ENCODE measurements around the gene PIK3C2A. TPM values are rescaled to one million over a fixed set of nuclear protein-coding genes. Genes with fewer than 3 reads are reported as not detected.
A peak's percentile ranks its signal among the peaks of the same experiment; 100 is the strongest.
"Not testable (repeated sequence)": the region's sequence is repeated elsewhere in the genome, so short reads cannot be mapped to it uniquely, and the experiment has no call there.

The PIK3C2A gene
- total RNA-seq, 4 donors from 2014 or later: 25.1 to 54.2 (median 32.4) TPM

DNA sequence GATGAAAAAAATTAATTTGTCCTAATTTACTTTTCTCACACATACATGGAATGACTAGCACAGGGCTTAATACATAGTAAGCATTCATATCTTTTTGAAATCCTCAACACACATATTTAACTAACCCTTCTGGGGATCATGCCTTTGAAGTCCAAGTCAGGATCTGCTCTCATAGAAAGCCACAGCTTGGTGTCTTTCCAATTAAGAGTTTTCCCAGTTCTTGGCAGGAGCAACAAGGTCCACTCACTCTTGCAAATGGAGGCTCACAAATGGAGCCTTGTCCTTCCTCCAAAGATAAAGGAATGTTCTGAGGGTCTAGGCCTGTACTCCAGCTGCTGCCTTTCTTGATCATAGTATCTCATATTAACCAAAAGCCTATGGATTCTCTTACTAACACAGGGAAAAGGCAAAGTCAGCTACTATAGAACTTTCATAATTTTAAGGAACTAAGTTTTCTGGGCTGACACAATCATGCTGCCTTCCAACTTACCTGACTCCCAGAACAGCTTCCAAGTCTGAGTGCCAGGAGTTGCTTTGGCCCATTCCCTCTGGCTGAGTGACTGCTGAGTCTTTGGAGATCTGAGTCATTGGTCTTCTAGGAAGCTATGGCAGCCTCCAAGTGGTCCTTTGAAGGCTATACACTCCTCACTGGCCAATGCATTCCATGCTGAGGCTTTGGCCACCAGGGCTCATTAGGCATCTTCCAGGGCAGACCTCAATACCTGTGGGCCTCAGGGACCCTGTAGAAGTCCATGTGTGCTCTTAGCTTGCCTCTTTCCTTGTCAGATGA, 43.0 kb upstream of the PIK3C2A start:
- Histone ChIP-seq H3K36me3 (no peaks in the 10 kb centered on the region), H3K4me1 (no peaks in the 10 kb centered on the region), H3K4me3 (no peak overlapping the region), H3K27ac (no peak overlapping the region), H3K9me3 (no peaks in the 10 kb centered on the region), H3K27me3 (no peaks in the 10 kb centered on the region)
- no peak for TF ChIP-seq POLR2A (IDR thresholded peaks at IDR 0.05)
- TF ChIP-seq, protein P1, sequence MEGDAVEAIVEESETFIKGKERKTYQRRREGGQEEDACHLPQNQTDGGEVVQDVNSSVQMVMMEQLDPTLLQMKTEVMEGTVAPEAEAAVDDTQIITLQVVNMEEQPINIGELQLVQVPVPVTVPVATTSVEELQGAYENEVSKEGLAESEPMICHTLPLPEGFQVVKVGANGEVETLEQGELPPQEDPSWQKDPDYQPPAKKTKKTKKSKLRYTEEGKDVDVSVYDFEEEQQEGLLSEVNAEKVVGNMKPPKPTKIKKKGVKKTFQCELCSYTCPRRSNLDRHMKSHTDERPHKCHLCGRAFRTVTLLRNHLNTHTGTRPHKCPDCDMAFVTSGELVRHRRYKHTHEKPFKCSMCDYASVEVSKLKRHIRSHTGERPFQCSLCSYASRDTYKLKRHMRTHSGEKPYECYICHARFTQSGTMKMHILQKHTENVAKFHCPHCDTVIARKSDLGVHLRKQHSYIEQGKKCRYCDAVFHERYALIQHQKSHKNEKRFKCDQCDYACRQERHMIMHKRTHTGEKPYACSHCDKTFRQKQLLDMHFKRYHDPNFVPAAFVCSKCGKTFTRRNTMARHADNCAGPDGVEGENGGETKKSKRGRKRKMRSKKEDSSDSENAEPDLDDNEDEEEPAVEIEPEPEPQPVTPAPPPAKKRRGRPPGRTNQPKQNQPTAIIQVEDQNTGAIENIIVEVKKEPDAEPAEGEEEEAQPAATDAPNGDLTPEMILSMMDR (IDR thresholded peaks at IDR 0.05): no peak
- DNase-seq: no peak
- intact Hi-C loops (cut with DNase I): no loop called here

DNA sequence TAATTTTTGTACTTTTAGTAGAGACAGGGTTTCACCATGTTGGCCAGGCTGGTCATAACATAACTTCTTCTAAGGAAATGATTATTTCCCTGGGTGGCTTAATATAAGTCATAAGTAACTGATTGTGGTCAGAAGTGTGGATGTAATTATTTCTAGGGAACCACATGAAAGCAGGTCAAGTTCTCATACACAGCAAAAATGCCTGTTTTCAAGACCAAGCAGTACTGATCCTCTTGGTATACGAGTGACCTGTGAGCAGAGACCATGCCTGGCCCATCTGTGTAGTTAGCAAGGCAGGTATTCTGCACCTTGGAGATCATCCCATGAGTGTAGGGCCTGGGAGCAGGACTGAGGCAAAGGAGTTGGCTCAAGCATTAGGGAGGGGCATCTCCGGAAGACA, 36.3 kb upstream of the PIK3C2A start:
- 50 to 70% methylated on average over 2 of the region's 2 CpGs for WGBS, 2 donors
- TF ChIP-seq, protein P1 (IDR thresholded peaks at IDR 0.05): no peak
- TF ChIP-seq POLR2A (IDR thresholded peaks at IDR 0.05): no peak

DNA sequence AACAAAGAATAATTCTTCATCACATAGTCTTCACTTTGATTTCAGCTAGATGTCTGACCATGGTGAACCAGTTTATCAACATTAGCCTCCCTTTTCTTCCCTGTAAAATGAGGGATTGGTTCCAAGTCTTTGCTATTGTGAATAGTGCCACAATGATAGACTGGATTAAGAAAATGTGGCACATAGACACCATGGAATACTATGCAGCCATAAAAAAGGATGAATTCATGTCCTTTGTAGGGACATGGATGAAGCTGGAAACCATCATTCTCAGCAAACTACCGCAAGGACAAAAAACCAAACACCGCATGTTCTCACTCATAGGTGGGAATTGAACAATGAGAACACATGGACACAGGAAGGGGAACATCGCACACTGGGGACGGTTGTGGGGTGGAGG, 35.2 kb upstream of the PIK3C2A start:
- H3K9me3 ChIP-seq; intact Hi-C loops (cut with DNase I); H3K4me3 ChIP-seq; DNase-seq; H3K27ac ChIP-seq; H3K27me3 ChIP-seq; H3K36me3 ChIP-seq: not testable (repeated sequence)
- WGBS, 2 donors: 92% methylated on average over 4 of the region's 4 CpGs
- peaks cover 3 to 16% (median 5%) of the 10 kb centered on the region in 3 donors for H3K4me1 ChIP-seq

More for the DNA sequence above, 36.3 kb upstream of the PIK3C2A start:
- H3K4me1 ChIP-seq: peaks cover 0 to 5% (median 2%) of the 10 kb centered on the region in 3 donors
- H3K27ac ChIP-seq: no peak overlapping the region
- no peaks in the 10 kb centered on the region for H3K36me3 ChIP-seq
- H3K27me3 ChIP-seq: no peaks in the 10 kb centered on the region
- H3K4me3 ChIP-seq: no peak overlapping the region
- intact Hi-C loops (cut with DNase I): no loop called here
- DNase-seq: no peak
- H3K9me3 ChIP-seq: no peaks in the 10 kb centered on the region

DNA sequence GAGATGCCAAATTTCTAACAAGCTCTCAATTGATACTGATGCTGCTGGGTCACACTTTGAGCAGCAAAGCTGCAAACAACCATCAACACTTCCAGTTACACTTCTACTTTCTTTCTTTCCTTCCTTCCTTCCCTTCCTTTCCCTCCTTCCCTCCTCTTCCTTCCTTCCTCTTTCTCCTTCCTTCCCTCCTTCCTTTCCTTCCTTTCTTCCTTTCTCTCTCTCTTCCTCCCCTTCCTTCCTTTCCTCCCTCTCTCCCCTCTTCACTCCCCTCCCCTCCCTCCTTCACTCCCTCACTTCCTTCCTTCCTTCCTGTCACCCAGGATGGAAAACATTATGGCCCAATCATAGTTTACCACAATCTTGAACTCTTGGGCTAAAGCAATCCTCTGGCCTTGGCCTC, 33.0 kb upstream of the PIK3C2A start:
- H3K9me3 ChIP-seq: no peaks in the 10 kb centered on the region
- intact Hi-C loops (cut with DNase I): no loop called here
- no peaks in the 10 kb centered on the region for H3K27me3 ChIP-seq
- H3K4me3 ChIP-seq: no peak overlapping the region
- H3K36me3 ChIP-seq: no peaks in the 10 kb centered on the region
- TF ChIP-seq POLR2A (IDR thresholded peaks at IDR 0.05): no peak
- TF ChIP-seq, protein P1 (IDR thresholded peaks at IDR 0.05): no peak
- H3K27ac ChIP-seq: no peak overlapping the region
- no peak for DNase-seq
- peaks cover 3 to 20% (median 5%) of the 10 kb centered on the region in 3 donors for H3K4me1 ChIP-seq

DNA sequence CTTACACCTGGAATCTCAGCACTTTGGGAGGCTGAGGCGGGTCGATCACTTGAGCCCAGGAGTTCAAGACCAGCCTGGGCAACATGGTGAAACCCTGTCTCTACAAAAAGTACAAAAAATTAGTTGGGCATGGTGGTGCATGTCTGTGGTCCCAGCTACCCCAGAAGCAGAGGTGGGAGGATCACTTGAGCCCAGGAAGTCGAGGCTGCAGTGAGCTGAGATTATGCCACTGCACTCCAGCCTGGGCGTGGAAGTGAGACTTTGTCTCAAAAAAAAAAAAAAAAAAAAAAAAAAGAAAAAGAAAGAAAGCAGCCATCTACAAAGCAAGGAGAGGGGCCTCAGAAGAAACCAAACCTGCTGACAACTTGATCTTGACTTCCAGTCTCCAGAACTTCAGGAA, 32.1 kb upstream of the PIK3C2A start:
- 67 to 78% methylated on average over 2 to 4 of the region's 4 CpGs for WGBS, 2 donors
- DNase-seq; intact Hi-C loops (cut with DNase I); H3K36me3 ChIP-seq; H3K27me3 ChIP-seq; H3K27ac ChIP-seq; H3K9me3 ChIP-seq; H3K4me3 ChIP-seq: not testable (repeated sequence)
- H3K4me1 ChIP-seq: peaks cover 3 to 20% (median 5%) of the 10 kb centered on the region in 3 donors

DNA sequence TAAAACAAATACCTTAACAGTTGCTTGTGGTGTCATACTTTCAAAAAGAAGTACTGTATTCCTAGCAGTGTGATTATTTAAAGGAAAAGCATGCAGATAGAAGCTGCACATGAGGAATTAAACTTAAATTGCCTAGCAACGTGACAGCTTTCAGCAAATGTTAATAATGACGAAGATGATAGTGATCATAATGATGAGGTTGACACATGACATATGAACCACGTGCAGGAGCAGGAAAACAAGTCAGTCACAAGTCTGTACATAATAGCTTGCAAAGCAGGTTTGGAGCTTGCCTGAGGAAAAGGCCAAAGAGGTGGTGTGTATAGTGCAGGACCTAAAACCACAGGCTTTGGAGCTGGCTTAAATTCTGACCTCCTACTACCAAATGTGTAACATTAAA, 30.6 kb upstream of the PIK3C2A start:
- H3K27me3 ChIP-seq: no peaks in the 10 kb centered on the region
- H3K27ac ChIP-seq: peak overlapping the region in 2 of 4 donors; percentile 7 to 35
- H3K4me3 ChIP-seq: no peak overlapping the region
- WGBS, 2 donors: 7 to 46% methylated on average over 3 of the region's 3 CpGs
- peaks cover 3 to 20% (median 5%) of the 10 kb centered on the region in 3 donors for H3K4me1 ChIP-seq
- TF ChIP-seq, protein P1 (IDR thresholded peaks at IDR 0.05): no peak
- TF ChIP-seq POLR2A (IDR thresholded peaks at IDR 0.05): no peak
- H3K36me3 ChIP-seq: no peaks in the 10 kb centered on the region
- DNase-seq: no peak
- intact Hi-C loops (cut with DNase I): no loop called here
- no peaks in the 10 kb centered on the region for H3K9me3 ChIP-seq

Data from esophagus squamous epithelium (tissue), 5 donors.